HL-60 (cell line): ENCODE data around the gene TMSB10.
A peak's percentile ranks its signal among the peaks of the same experiment; 100 is the strongest.

Experiments
- GABPA ChIP-seq: IDR thresholded peaks from 2 replicates; pipeline ENCODE4 v1.6.1; 2012; ENCODE audit warnings: low read depth
- POLR2AphosphoS5 ChIP-seq: IDR thresholded peaks from 2 replicates; pipeline ENCODE4 v1.6.1; 2012; ENCODE audit warnings: low read depth
- SPI1 ChIP-seq: IDR thresholded peaks from 2 replicates; pipeline ENCODE4 v1.6.1; 2012; ENCODE audit warnings: low read depth, mild to moderate bottlenecking, borderline replicate concordance
- TF ChIP-seq, protein P1 (sequence below): IDR thresholded peaks from one replicate; pipeline ENCODE4 v1.5.1; 2011; ENCODE audit warnings: low read length, control low read depth, inconsistent platforms; ENCODE audit not compliant: insufficient read depth
- TF ChIP-seq, protein P2 (sequence below): IDR thresholded peaks from 2 replicates; pipeline ENCODE4 v1.6.1; 2012; ENCODE audit warnings: low read depth; ENCODE audit not compliant: insufficient replicate concordance

DNA sequence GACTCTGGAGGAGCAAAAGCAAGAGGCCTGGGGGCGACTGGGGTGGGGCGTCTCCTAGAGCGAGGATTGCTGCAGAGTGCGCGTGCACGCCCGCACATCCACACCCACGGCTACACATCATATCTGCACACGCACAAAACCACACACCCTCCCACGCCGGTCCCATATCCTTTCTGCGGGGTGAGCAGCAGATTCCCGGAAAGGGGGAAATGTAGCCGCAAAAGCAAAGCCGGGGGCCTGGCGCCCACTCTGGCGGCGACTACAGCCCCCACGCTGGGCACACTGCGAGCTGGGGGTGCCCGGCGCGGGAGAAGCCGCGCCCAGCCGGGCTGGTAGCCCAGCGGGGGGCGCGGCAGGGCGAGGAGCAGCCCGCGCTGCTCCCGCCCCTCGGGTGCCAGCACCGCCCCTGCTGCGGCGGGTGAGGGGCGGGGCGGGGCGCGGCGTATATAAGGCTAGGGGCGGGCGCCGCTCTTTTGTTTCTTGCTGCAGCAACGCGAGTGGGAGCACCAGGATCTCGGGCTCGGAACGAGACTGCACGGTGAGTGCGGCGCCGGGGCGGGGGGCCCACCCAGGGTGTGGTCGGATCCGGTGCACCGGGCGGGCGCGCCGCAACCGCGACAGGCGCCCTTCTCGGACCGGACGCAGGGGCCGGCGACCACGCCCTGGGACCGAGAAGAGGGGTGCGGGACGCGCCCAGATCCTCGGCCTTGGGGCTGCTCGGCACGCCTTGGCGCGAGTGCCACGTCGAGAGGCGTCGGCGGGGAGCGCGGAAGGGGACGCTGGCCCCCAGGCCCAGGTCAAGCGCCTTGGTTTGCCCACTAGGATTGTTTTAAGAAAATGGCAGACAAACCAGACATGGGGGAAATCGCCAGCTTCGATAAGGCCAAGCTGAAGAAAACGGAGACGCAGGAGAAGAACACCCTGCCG is at the start of gene TMSB10:
- TF ChIP-seq, protein P1, sequence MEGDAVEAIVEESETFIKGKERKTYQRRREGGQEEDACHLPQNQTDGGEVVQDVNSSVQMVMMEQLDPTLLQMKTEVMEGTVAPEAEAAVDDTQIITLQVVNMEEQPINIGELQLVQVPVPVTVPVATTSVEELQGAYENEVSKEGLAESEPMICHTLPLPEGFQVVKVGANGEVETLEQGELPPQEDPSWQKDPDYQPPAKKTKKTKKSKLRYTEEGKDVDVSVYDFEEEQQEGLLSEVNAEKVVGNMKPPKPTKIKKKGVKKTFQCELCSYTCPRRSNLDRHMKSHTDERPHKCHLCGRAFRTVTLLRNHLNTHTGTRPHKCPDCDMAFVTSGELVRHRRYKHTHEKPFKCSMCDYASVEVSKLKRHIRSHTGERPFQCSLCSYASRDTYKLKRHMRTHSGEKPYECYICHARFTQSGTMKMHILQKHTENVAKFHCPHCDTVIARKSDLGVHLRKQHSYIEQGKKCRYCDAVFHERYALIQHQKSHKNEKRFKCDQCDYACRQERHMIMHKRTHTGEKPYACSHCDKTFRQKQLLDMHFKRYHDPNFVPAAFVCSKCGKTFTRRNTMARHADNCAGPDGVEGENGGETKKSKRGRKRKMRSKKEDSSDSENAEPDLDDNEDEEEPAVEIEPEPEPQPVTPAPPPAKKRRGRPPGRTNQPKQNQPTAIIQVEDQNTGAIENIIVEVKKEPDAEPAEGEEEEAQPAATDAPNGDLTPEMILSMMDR: no peak
- TF ChIP-seq SPI1 (no peak), POLR2AphosphoS5 (peak; percentile 96), GABPA (no peak)
- TF ChIP-seq, protein P2, sequence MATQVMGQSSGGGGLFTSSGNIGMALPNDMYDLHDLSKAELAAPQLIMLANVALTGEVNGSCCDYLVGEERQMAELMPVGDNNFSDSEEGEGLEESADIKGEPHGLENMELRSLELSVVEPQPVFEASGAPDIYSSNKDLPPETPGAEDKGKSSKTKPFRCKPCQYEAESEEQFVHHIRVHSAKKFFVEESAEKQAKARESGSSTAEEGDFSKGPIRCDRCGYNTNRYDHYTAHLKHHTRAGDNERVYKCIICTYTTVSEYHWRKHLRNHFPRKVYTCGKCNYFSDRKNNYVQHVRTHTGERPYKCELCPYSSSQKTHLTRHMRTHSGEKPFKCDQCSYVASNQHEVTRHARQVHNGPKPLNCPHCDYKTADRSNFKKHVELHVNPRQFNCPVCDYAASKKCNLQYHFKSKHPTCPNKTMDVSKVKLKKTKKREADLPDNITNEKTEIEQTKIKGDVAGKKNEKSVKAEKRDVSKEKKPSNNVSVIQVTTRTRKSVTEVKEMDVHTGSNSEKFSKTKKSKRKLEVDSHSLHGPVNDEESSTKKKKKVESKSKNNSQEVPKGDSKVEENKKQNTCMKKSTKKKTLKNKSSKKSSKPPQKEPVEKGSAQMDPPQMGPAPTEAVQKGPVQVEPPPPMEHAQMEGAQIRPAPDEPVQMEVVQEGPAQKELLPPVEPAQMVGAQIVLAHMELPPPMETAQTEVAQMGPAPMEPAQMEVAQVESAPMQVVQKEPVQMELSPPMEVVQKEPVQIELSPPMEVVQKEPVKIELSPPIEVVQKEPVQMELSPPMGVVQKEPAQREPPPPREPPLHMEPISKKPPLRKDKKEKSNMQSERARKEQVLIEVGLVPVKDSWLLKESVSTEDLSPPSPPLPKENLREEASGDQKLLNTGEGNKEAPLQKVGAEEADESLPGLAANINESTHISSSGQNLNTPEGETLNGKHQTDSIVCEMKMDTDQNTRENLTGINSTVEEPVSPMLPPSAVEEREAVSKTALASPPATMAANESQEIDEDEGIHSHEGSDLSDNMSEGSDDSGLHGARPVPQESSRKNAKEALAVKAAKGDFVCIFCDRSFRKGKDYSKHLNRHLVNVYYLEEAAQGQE: peak; percentile 74
